OCI-LY7 (cell line): ENCODE results near the gene GPLD1. TPM values are rescaled to one million over a fixed set of nuclear protein-coding genes. Genes with fewer than 3 reads are reported as not detected.
"Not testable (repeated sequence)": the region's sequence is repeated elsewhere in the genome, so short reads cannot be mapped to it uniquely, and the experiment has no call there.

Experiments
- BruUV-seq: library from RNA; stranded (reverse); fragments of 400-500 nt; replicated peaks from 2 replicates; lab custom pipeline; 2021; lab: Mats Ljungman, UMichigan
- CTCF ChIA-PET: fragments of 300-600 bp; sonication (Branson Sonifier 250); formaldehyde crosslinking; loops from one replicate; lab custom pipeline; 2022; ENCODE audit warnings: antibody characterized with exemption; ENCODE audit not compliant: unreplicated experiment; lab: Charles Lee
- POLR2A ChIA-PET: fragments of 300-600 bp; sonication (Branson Sonifier 250); formaldehyde crosslinking; loops from one replicate; lab custom pipeline; 2022; ENCODE audit warnings: antibody characterized with exemption; lab: Charles Lee
- DNase-seq: peaks from one replicate; pipeline ENCODE4 v3.0.0-alpha.2; 2015; ENCODE audit warnings: low spot score
- H2AFZ ChIP-seq: fragments of 200-600 bp; sonication (generic), shearing (Covaris generic); 2 replicates; pipeline ENCODE4 v1.6.1; 2014; ENCODE audit warnings: mild to moderate bottlenecking, antibody characterized with exemption, low read length, moderate library complexity
- H3K27ac ChIP-seq: fragments of 200-600 bp; sonication (generic); 2 replicates; pipeline ENCODE4 v1.5.1; 2014; ENCODE audit warnings: mixed run types, low read depth, mild to moderate bottlenecking, moderate library complexity, low read length, inconsistent platforms; ENCODE audit not compliant: poor library complexity, severe bottlenecking
- H3K36me3 ChIP-seq: fragments of 200-600 bp; sonication (generic); 2 replicates; pipeline ENCODE4 v1.6.1; 2014; ENCODE audit warnings: mild to moderate bottlenecking, antibody characterized with exemption, low read length, moderate library complexity, mixed read lengths; ENCODE audit not compliant: insufficient read depth
- H3K4me1 ChIP-seq: fragments of 200-600 bp; sonication (generic); 2 replicates; pipeline ENCODE4 v1.5.1; 2014; ENCODE audit warnings: mild to moderate bottlenecking, low read length; ENCODE audit not compliant: insufficient read depth, poor library complexity, severe bottlenecking
- H3K4me2 ChIP-seq: fragments of 200-600 bp; sonication (generic); 2 replicates; pipeline ENCODE4 v1.6.1; 2014; ENCODE audit warnings: mild to moderate bottlenecking, low read length
- H3K4me3 ChIP-seq: fragments of 200-600 bp; sonication (generic); 2 replicates; pipeline ENCODE4 v1.5.1; 2014; ENCODE audit warnings: mild to moderate bottlenecking, low read depth, low read length; ENCODE audit not compliant: poor library complexity, severe bottlenecking
- H3K79me2 ChIP-seq: fragments of 200-600 bp; sonication (generic); 2 replicates; pipeline ENCODE4 v1.6.1; 2016; ENCODE audit warnings: low read depth, mild to moderate bottlenecking, low read length, moderate library complexity, mixed read lengths; ENCODE audit not compliant: insufficient read depth
- H3K9me2 ChIP-seq: fragments of 200-600 bp; sonication (generic); 2 replicates; pipeline ENCODE4 v1.6.1; 2016; ENCODE audit warnings: mild to moderate bottlenecking, low read length, mixed read lengths; ENCODE audit not compliant: insufficient read depth
- H3K9me3 ChIP-seq: fragments of 200-600 bp; sonication (generic); 2 replicates; pipeline ENCODE4 v1.6.1; 2014; ENCODE audit warnings: mild to moderate bottlenecking, mixed run types, low read length, mixed read lengths
- H4K20me1 ChIP-seq: fragments of 200-600 bp; sonication (generic); 2 replicates; pipeline ENCODE4 v1.6.1; 2014; ENCODE audit warnings: mild to moderate bottlenecking, antibody characterized with exemption, low read length, moderate library complexity, mixed read lengths; ENCODE audit not compliant: insufficient read depth
- EZH2phosphoT487 ChIP-seq: fragments of 200-600 bp; sonication (generic); IDR thresholded peaks from 2 replicates; pipeline ENCODE4 v1.6.1; 2018; ENCODE audit warnings: low read depth, borderline replicate concordance, mild to moderate bottlenecking, mixed run types, antibody characterized with exemption, low read length, moderate library complexity, mixed read lengths
- intact Hi-C: fragments of 100-400 bp; cut with micrococcal nuclease; formaldehyde crosslinking; loops from one replicate; pipeline ENCODE4 v1.10.0; 2022; ENCODE audit not compliant: unreplicated experiment
- total RNA-seq, 2 experiments: library from RNA; depleted of rRNA in 1 of 2; stranded (reverse); fragments of >200 nt in 1 of 2; shearing (Covaris generic) in 1 of 2; gene quantifications; 2 replicates each; pipeline ENCODE4 v1.2.3, GENCODE V29; 2014 to 2022
- TF ChIP-seq, protein P1 (sequence below): fragments of 200-600 bp; sonication (generic); conservative IDR thresholded peaks from 2 replicates; pipeline ENCODE4 v1.5.1; 2014; ENCODE audit warnings: mild to moderate bottlenecking, antibody characterized with exemption, low read length, moderate library complexity, mixed read lengths

GPLD1 gene
- total RNA-seq, 2 experiments from 2014 or later, result 55.6 to 60.7 TPM

DNA sequence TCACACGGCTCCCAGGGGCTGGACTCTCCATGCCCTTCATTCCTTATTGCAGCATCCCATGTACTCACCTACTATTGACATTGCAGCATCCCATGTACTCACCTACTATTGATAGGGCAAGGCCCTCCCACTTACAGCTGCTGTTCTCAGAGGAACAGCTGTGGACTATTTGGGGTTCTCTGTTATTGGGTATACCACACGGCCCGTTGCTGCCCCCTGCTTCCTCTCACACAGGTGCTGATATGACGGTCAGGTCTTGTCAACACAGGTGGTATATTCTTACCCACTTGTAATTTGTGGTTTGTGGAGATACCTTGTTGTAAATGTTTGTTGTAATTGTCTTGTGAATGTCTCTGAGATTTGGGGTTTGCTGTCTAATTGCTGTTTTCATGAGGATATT, 24.2 kb upstream of the GPLD1 start:
- Histone ChIP-seq H3K9me2 (no peaks in the 10 kb centered on the region), H3K36me3 (peaks cover 70% of the 10 kb centered on the region), H3K4me3 (peak overlapping the region; percentile 24), H3K9me3 (no peaks in the 10 kb centered on the region), H3K27ac (peak overlapping the region; percentile 83), H3K4me1 (peaks cover 77% of the 10 kb centered on the region), H3K4me2 (peak overlapping the region; percentile 54), H2AFZ (no peak overlapping the region), H3K79me2 (no peaks in the 10 kb centered on the region; the same call in 1 of the 2 replicates), H4K20me1 (no peaks in the 10 kb centered on the region)
- TF ChIP-seq, protein P1, sequence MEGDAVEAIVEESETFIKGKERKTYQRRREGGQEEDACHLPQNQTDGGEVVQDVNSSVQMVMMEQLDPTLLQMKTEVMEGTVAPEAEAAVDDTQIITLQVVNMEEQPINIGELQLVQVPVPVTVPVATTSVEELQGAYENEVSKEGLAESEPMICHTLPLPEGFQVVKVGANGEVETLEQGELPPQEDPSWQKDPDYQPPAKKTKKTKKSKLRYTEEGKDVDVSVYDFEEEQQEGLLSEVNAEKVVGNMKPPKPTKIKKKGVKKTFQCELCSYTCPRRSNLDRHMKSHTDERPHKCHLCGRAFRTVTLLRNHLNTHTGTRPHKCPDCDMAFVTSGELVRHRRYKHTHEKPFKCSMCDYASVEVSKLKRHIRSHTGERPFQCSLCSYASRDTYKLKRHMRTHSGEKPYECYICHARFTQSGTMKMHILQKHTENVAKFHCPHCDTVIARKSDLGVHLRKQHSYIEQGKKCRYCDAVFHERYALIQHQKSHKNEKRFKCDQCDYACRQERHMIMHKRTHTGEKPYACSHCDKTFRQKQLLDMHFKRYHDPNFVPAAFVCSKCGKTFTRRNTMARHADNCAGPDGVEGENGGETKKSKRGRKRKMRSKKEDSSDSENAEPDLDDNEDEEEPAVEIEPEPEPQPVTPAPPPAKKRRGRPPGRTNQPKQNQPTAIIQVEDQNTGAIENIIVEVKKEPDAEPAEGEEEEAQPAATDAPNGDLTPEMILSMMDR, result peak; percentile 60; the same call in 1 of the 2 replicates
- no peak for TF ChIP-seq EZH2phosphoT487
- intact Hi-C loops, result loop anchor here (1.0 to 10.0 kb wide), 4 partner anchors 14 to 1851 kb away; partner anchors contain the start of gene BTN3A2
- BruUV-seq, result no TSS peak
- ChIA-PET CTCF (interaction anchor here (0.9 to 2.3 kb wide), 3 partner anchors 10 to 19 kb away, joined by 4 to 14 read pairs (median 13); partner anchors contain the start of gene ALDH5A1), POLR2A (interaction anchor here (7.3 to 18.0 kb wide), 2 partner anchors 9 to 17 kb away, joined by 86 to 586 read pairs; partner anchors contain the start of gene ALDH5A1)
- DNase-seq, result peak; percentile 93

DNA sequence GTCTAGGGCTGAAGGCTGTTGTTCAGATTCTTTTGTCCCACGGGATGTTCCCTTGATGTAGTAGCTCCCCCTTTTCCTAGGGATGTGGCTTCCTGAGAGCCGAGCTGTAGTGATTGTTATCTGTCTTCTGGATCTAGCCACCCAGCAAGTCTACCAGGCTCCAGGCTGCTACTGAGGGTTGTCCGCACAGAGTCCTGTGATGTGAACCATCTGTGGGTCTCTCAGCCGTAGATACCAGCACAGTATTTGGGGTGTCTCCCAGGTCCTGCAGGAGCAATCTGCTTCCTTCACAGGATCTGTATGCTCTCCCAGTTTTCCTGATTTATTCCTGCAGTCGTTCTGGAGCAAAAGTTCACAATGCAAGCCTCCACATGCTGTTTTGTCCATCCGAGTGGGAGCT, 22.6 kb upstream of the GPLD1 start:
- H2AFZ ChIP-seq, CTCF ChIA-PET, BruUV-seq, H3K4me3 ChIP-seq, H4K20me1 ChIP-seq, DNase-seq, H3K9me2 ChIP-seq, H3K9me3 ChIP-seq, H3K4me2 ChIP-seq, H3K79me2 ChIP-seq: not testable (repeated sequence)
- POLR2A ChIA-PET, result interaction anchor here (7.3 to 18.0 kb wide), 2 partner anchors 11 to 16 kb away, joined by 86 to 586 read pairs; partner anchors contain the start of gene ALDH5A1
- intact Hi-C loops, result loop anchor here (10.0 kb wide), 2 partner anchors 1513 to 1853 kb away; partner anchors contain the start of gene BTN3A2
- Histone ChIP-seq H3K36me3 (peaks cover 84% of the 10 kb centered on the region), H3K27ac (peak overlapping the region; percentile 2), H3K4me1 (peaks cover 61% of the 10 kb centered on the region)

DNA sequence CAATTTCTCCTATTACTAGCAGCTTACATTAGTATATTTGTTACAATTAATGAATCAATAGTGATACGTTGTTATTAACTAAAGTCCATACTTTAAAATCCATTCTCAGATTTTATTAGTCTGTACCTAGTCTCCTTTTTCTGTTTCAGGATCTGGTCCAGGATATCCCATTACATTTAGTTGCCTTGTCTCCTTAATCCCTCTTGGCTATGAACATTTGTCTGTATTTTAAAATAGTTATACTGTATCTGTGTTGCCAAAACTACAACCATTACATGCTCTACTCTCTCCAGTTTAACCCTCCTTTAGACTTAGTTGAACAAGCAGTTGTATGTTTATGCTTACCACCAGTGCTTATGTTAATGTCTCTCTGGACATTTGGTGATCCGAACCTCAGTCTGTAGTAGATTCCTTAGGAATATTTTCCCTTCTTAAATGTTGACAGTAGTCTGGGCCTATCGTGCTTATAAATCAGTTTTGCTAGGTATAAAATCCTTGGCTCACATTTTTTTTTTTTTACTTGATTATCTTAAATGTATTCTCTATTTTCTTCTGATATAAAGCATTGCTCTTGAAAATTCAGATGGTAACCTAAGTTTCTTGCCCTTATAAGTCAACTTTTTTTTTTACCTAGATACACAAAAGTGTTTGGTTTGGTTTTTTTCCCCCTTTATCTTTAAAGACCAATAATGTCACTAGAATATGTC, 17.6 kb upstream of the GPLD1 start:
- POLR2A ChIA-PET, result no interaction called here
- Histone ChIP-seq H3K79me2 (no peaks in the 10 kb centered on the region), H3K4me1 (peaks cover 20% of the 10 kb centered on the region), H3K27ac (no peak overlapping the region), H3K4me2 (no peak overlapping the region), H3K36me3 (peaks cover 96% of the 10 kb centered on the region), H4K20me1 (no peaks in the 10 kb centered on the region), H3K4me3 (no peak overlapping the region), H3K9me3 (peaks cover 16% of the 10 kb centered on the region; the same call in 1 of the 2 replicates), H3K9me2 (no peaks in the 10 kb centered on the region), H2AFZ (no peak overlapping the region)
- intact Hi-C loops, result no loop called here
- CTCF ChIA-PET, result no interaction called here
- BruUV-seq, result no TSS peak
- no peak for DNase-seq
- TF ChIP-seq, protein P1, result no peak
- TF ChIP-seq EZH2phosphoT487, result no peak
